Gastroesophageal sphincter (tissue), 3 donors: ENCODE results near the gene MAP7.

ENCODE experiments used
- CTCF ChIP-seq, 4 experiments: fragments of 200-600 bp in 2 of 4; fragments of 450-650 bp in 2 of 4; sonication (generic) in 1 of 4; IDR thresholded peaks; one replicate each; pipeline ENCODE4 v1.5.1; 2017 to 2019; ENCODE audit warnings: antibody characterized with exemption in 4 of 4, mild to moderate bottlenecking in 2 of 4, moderate library complexity in 2 of 4
- EP300 ChIP-seq: sonication (generic); formaldehyde crosslinking; IDR thresholded peaks from one replicate; pipeline ENCODE4 v1.6.1; 2017; ENCODE audit warnings: antibody characterized with exemption, mild to moderate bottlenecking

- TF ChIP-seq CTCF (IDR thresholded peaks at IDR 0.05) (no peak), EP300 (no peak)
Observed at GRCh38 chr6:136566851-136567250, 16.6 kb upstream of the MAP7 start.
